Heart left ventricle (tissue), 16 donors: ENCODE data around the gene CACNB2. TPM values are rescaled to one million over a fixed set of nuclear protein-coding genes. Genes with fewer than 3 reads are reported as not detected.

Experiments
- ATAC-seq, 4 donors: fragments of 200-7000 bp; cut with Tn5 transposase; one replicate each; pipeline ENCODE4 v1.9.1; 2020 to 2022; ENCODE audit warnings: moderate library complexity in 4 of 4, mild to moderate bottlenecking in 3 of 4, moderate number of reproducible peaks in 1 of 4
- DNase-seq, 5 donors: peaks; one replicate each; pipeline ENCODE4 v3.0.0-alpha.2; 2020
- H3K27ac ChIP-seq, 12 donors: fragments of 200-600 bp; sonication (generic) in 4 of 12; one replicate each; pipeline versions ENCODE4 v1.5.0 to v1.8.0; 2016 to 2022; ENCODE audit warnings: mild to moderate bottlenecking in 2 of 12
- H3K27me3 ChIP-seq, 9 donors: fragments of 200-600 bp; sonication (generic) in 2 of 9; one replicate each; pipeline versions ENCODE4 v1.5.1 to v1.8.0; 2016 to 2022; ENCODE audit warnings: mild to moderate bottlenecking in 3 of 9
- H3K36me3 ChIP-seq, 9 donors: fragments of 200-600 bp; sonication (generic) in 2 of 9; one replicate each; pipeline versions ENCODE4 v1.5.0 to v1.8.0; 2018 to 2022; ENCODE audit warnings: mild to moderate bottlenecking in 2 of 9
- H3K4me1 ChIP-seq, 12 donors: fragments of 200-600 bp; sonication (generic) in 4 of 12; one replicate each; pipeline versions ENCODE4 v1.5.0 to v1.8.0; 2016 to 2022; ENCODE audit warnings: mild to moderate bottlenecking in 3 of 12
- H3K4me3 ChIP-seq, 12 donors: fragments of 200-600 bp; sonication (generic) in 4 of 12; one replicate each; pipeline versions ENCODE4 v1.5.0 to v1.8.0; 2017 to 2022; ENCODE audit warnings: mild to moderate bottlenecking in 9 of 12, moderate library complexity in 4 of 12
- H3K9me3 ChIP-seq, 12 donors: fragments of 200-600 bp; sonication (generic) in 4 of 12; one replicate each; pipeline versions ENCODE4 v1.5.0 to v1.8.0; 2016 to 2022; ENCODE audit warnings: mild to moderate bottlenecking in 1 of 12
- POLR2A ChIP-seq, 2 donors: fragments of 450-650 bp; IDR thresholded peaks; one replicate each; pipeline ENCODE4 v1.6.1; 2017; ENCODE audit warnings: antibody characterized with exemption in 2 of 2, mild to moderate bottlenecking in 2 of 2, moderate library complexity in 2 of 2
- whole genome bisulfite sequencing, 4 donors: extraction: QIAGEN DNeasy Blood & Tissue Kit in 2 of 4; methylation state at CpG; one replicate each; pipeline versions ENCODE4 v1.1.5 to v1.1.7; 2013 to 2018; 5-methylcytosine and 5-hydroxymethylcytosine counted together
- intact Hi-C, 10 donors: fragments of 100-400 bp; cut with DNase I; formaldehyde crosslinking; loops; one replicate each; pipeline versions ENCODE4 v1.11.1 to v1.14.2; 2022
- polyA plus RNA-seq, 2 donors: library from polyadenylated mRNA; stranded (reverse); fragments of 200-250 nt; gene quantifications; one replicate each; pipeline ENCODE4 v1.2.3, GENCODE V29; 2013
- total RNA-seq, 9 donors: library from RNA; depleted of rRNA in 2 of 9; stranded (reverse); fragments of >200 nt in 2 of 9; fragmentation: NEBNext Ultra II Directional in 3 of 9; extraction: Animal tissue kit (Norgen Biotek cat#: 25700) in 3 of 9; gene quantifications; one replicate each; pipeline versions ENCODE4 v1.1.0 to v1.2.4, GENCODE V29; 2016 to 2023
- TF ChIP-seq, protein P1 (sequence below), 12 donors: fragments of 200-600 bp; sonication (generic) in 4 of 12; IDR thresholded peaks; one replicate each; pipeline versions ENCODE4 v1.5.0 to v1.8.0; 2018 to 2022; ENCODE audit warnings: antibody characterized with exemption in 12 of 12, mild to moderate bottlenecking in 5 of 12
- donor health status: ischemic (EF 13 %, LVEDD 7.1; RV severe dilation, severe dysfunction).
- donor health status: healthy with polysubstance abuse.
- donor health status: DM: no; HTN: yes; CAD: no.
- donor health status: DM: no; HTN: no; CAD: no.
- donor health status: ischemic (EF 25% LVEDD 6.9; RV normal size, moderate dysfunction).
- donor health status: ischemic (EF 25% LVEDD 5.7; RV mildly dilated, moderate dysfunction).
- donor health status: healthy.
- donor health status: DM: yes; HTN: yes; CAD: no.
- donor health status: ischemic (EF 35%, LVEDD 5.7; RV mildly dilated, moderate dysfunction).
- donor health status: nonischemic (EF 11% LVEDD 7.7; RV severe dilation, severe dysfunction).
- donor health status: DM: yes; HTN: yes; CAD: no.
- donor health status: PGD.
- donor health status: ischemic (EF 29% LVEDD 5.4; RV normal size, mild dysfunction).
- donor health status: nonischemic (EF 23%, LVEDD 6.1; RV moderate dilation, normal function).

CACNB2 gene
- total and polyA plus RNA-seq, 11 donors, result 11.4 to 63.2 (median 33.2) TPM

DNA sequence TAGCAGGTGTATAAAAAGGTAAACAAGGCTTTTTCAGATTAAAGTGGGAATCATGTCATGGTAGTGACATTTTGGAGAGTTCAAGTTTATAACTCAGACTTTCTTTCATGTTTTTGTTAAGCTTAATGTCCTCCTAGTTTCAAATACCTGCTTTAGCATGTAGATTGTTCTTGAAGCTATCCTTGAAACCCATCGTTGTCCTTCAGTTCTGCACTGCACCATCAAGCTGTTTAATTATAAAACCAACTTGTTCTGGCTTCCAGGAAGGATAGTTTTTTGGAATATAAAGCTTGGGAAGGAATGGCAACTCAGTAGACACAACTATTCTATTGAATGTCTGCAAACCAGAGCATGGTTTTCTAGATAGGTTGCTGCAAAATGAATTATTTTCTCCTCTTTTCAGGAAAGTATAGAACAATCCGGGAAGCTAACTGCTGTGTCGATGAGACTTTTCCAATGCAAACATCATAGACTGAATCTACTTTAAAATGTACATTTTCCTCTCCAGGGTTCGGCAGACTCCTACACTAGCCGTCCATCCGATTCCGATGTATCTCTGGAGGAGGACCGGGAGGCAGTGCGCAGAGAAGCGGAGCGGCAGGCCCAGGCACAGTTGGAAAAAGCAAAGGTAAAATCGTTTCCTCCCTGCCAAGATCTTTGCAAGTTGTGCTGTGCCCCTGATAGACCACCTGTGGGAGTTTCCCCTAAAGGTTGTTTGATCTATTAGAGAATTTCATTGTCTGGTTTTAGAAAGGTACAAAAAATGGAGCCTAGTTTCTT is 261.4 kb downstream of the CACNB2 start:
- ATAC-seq, result no peak
- 77 to 80% (median 79%) methylated on average over 12 of the region's 12 CpGs for WGBS, 4 donors
- intact Hi-C loops, result no loop called here

DNA sequence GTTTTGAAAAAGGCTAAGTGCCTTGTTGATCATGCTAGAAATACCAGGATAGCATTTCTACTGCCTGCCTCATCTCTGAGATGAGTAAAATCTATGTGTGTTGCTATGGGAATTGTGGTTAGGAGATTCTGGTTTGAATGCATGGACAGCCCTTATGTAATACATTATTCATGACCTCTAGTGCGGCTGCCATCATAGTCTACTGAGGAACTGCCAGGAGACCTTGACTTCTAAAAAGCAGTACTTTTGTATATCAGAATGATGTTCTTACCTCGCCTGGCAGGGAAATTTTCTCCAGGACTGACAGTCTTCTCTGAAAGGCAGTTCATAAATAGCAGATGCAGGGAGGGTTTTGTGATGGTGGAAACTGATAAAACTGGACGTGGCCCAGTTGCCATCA is 262.6 kb downstream of the CACNB2 start:
- Histone ChIP-seq H3K9me3 (no peaks in the 10 kb centered on the region), H3K4me1 (peaks cover 0 to 21% (median 5%) of the 10 kb centered on the region in 12 donors), H3K36me3 (peaks cover 0 to 6% (median 0%) of the 10 kb centered on the region in 9 donors), H3K4me3 (no peak overlapping the region), H3K27ac (peak overlapping the region in 2 of 12 donors; percentile 1 to 65), H3K27me3 (peaks cover 0 to 10% (median 0%) of the 10 kb centered on the region in 9 donors)
- DNase-seq, result no peak
- ATAC-seq, result no peak
- TF ChIP-seq POLR2A (IDR thresholded peaks at IDR 0.05), result no peak
- TF ChIP-seq, protein P1, sequence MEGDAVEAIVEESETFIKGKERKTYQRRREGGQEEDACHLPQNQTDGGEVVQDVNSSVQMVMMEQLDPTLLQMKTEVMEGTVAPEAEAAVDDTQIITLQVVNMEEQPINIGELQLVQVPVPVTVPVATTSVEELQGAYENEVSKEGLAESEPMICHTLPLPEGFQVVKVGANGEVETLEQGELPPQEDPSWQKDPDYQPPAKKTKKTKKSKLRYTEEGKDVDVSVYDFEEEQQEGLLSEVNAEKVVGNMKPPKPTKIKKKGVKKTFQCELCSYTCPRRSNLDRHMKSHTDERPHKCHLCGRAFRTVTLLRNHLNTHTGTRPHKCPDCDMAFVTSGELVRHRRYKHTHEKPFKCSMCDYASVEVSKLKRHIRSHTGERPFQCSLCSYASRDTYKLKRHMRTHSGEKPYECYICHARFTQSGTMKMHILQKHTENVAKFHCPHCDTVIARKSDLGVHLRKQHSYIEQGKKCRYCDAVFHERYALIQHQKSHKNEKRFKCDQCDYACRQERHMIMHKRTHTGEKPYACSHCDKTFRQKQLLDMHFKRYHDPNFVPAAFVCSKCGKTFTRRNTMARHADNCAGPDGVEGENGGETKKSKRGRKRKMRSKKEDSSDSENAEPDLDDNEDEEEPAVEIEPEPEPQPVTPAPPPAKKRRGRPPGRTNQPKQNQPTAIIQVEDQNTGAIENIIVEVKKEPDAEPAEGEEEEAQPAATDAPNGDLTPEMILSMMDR (IDR thresholded peaks at IDR 0.05), result no peak
- 57 to 72% (median 58%) methylated on average over 3 of the region's 3 CpGs for WGBS, 4 donors
- intact Hi-C loops, result no loop called here

More for the DNA sequence above, 261.4 kb downstream of the CACNB2 start:
- peaks cover 0 to 4% (median 0%) of the 10 kb centered on the region in 9 donors for H3K36me3 ChIP-seq
- H3K27ac ChIP-seq, result peak overlapping the region in 3 of 12 donors; percentile 35 to 65 (median 41)
- TF ChIP-seq, protein P1 (IDR thresholded peaks at IDR 0.05), result no peak
- no peak for TF ChIP-seq POLR2A (IDR thresholded peaks at IDR 0.05)
- H3K4me3 ChIP-seq, result no peak overlapping the region
- H3K27me3 ChIP-seq, result peaks cover 0 to 10% (median 0%) of the 10 kb centered on the region in 9 donors
- H3K4me1 ChIP-seq, result peaks cover 0 to 21% (median 5%) of the 10 kb centered on the region in 12 donors
- H3K9me3 ChIP-seq, result no peaks in the 10 kb centered on the region
- no peak for DNase-seq

DNA sequence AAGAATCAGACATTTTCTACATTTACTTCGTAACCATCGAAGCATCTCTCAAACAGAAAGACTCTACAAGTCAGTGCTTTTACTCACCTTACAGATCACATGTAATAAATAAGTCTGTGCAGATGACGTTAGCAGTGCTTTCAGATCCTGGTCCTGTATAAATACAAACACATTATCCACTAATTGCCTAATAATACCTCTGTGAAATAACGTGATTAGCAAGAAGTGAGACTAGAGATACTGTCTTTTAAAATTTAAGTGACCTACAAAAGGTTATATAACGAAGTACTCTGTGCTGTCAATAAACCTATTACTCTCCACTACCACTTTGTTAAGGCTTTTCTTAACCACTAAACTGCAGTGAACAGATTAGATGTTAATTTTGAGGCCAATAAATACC is 264.3 kb downstream of the CACNB2 start:
- Histone ChIP-seq H3K27ac (peak overlapping the region in 2 of 12 donors; percentile 5 to 26), H3K36me3 (peaks cover 0 to 11% (median 0%) of the 10 kb centered on the region in 9 donors), H3K9me3 (no peaks in the 10 kb centered on the region), H3K4me1 (peaks cover 0 to 24% (median 5%) of the 10 kb centered on the region in 12 donors), H3K27me3 (peaks cover 0 to 10% (median 0%) of the 10 kb centered on the region in 9 donors), H3K4me3 (no peak overlapping the region)
- intact Hi-C loops, result no loop called here
- no peak for ATAC-seq
- WGBS, 4 donors, result 58 to 66% (median 63%) methylated on average over 5 of the region's 5 CpGs
- TF ChIP-seq POLR2A (IDR thresholded peaks at IDR 0.05), result no peak
- TF ChIP-seq, protein P1 (IDR thresholded peaks at IDR 0.05), result no peak
- DNase-seq, result no peak

DNA sequence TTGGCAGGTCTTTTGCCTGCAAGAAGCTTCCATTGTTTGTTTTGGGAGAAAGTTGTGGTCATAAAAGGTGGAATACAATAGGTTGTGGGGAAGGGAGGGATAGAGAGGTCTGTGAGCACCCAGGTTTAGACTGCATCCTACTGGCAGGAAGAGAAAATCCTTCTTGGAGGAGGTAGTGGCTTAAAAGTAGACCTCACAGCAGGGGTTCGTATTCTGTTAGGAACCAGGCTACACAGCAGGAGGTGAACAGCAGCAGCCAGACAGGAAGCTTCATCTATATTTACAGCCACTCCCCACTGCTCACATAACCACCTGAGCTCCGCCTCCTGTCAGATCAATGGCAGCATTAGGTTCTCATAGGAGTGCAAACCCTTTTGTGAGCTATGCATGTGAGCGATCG is 265.9 kb downstream of the CACNB2 start:
- Histone ChIP-seq H3K27ac (no peak overlapping the region), H3K4me3 (no peak overlapping the region), H3K36me3 (peaks cover 0 to 11% (median 0%) of the 10 kb centered on the region in 9 donors), H3K27me3 (no peaks in the 10 kb centered on the region), H3K9me3 (no peaks in the 10 kb centered on the region), H3K4me1 (peaks cover 0 to 15% (median 0%) of the 10 kb centered on the region in 12 donors)
- no peak for TF ChIP-seq POLR2A (IDR thresholded peaks at IDR 0.05)
- TF ChIP-seq, protein P1 (IDR thresholded peaks at IDR 0.05), result no peak
- DNase-seq, result no peak
- intact Hi-C loops, result loop anchor here in 1 of 10 donors (5.0 kb wide), 1 partner anchor 64 kb away; no protein-coding TSS in a partner anchor
- no peak for ATAC-seq
- WGBS, 4 donors, result 89 to 94% (median 92%) methylated on average over 4 of the region's 4 CpGs
